ENCODE measurements around the gene KLF17.
"Not testable (repeated sequence)": the region's sequence is repeated elsewhere in the genome, so short reads cannot be mapped to it uniquely, and the experiment has no call there.

Gene KLF17

GRCh38 chr1:44113095-44113609 is 5.5 kb upstream of the KLF17 start:
- Histone ChIP-seq H3K27me3 (ENCODE audit: control insufficient read depth, insufficient read depth, low read length) (no peaks in the 10 kb centered on the region), H3K9ac (ENCODE audit: low read length) (no peak overlapping the region), H3K27ac (ENCODE audit: low read depth, low read length) (no peak overlapping the region), H3K4me1 (ENCODE audit: control insufficient read depth, insufficient read depth, low read length) (no peaks in the 10 kb centered on the region), H3K36me3 (ENCODE audit: control insufficient read depth, insufficient read depth, low read length) (no peaks in the 10 kb centered on the region), H3K4me3 (ENCODE audit: low read length) (no peak overlapping the region)

DNA sequence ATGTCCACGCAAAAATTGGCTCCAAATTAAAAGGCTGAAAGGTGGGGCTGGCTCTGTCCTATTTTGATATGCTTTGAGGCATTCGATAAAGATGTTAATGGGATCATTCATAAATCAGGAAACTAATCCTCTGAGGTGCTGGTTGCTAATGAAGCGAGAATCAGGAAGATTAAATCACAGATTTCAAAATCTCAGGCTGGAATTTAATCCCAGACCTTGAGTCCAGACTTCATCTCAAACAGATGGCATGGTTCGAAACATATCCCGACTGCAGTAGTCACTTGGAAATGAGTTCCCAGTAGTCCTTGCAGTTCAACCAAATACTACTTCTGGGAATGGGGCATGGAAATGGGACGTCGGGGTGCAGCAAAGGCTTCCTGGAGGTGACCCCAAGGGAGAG is 4.5 kb upstream of the KLF17 start:
- no peak overlapping the region for H3K4me3 ChIP-seq (ENCODE audit: low read length)
- H3K27me3 ChIP-seq (ENCODE audit: control insufficient read depth, insufficient read depth, low read length) = no peaks in the 10 kb centered on the region
- no peaks in the 10 kb centered on the region for H3K4me1 ChIP-seq (ENCODE audit: control insufficient read depth, insufficient read depth, low read length)
- H3K9ac ChIP-seq (ENCODE audit: low read length) = no peak overlapping the region
- H3K27ac ChIP-seq (ENCODE audit: low read depth, low read length) = no peak overlapping the region
- H3K36me3 ChIP-seq (ENCODE audit: control insufficient read depth, insufficient read depth, low read length) = no peaks in the 10 kb centered on the region

- H3K27ac ChIP-seq (ENCODE audit: low read depth, low read length); H3K27me3 ChIP-seq (ENCODE audit: control insufficient read depth, insufficient read depth, low read length); H3K4me3 ChIP-seq (ENCODE audit: low read length); H3K9ac ChIP-seq (ENCODE audit: low read length); H3K4me1 ChIP-seq (ENCODE audit: control insufficient read depth, insufficient read depth, low read length); H3K36me3 ChIP-seq (ENCODE audit: control insufficient read depth, insufficient read depth, low read length): not testable (repeated sequence)
Observed at GRCh38 chr1:44117272-44117671, 1.3 kb upstream of the KLF17 start.

- H3K36me3 ChIP-seq (ENCODE audit: control insufficient read depth, insufficient read depth, low read length) = no peaks in the 10 kb centered on the region
- no peak overlapping the region for H3K27ac ChIP-seq (ENCODE audit: low read depth, low read length)
- H3K9ac ChIP-seq (ENCODE audit: low read length) = no peak overlapping the region
- H3K27me3 ChIP-seq (ENCODE audit: control insufficient read depth, insufficient read depth, low read length) = no peaks in the 10 kb centered on the region
- H3K4me3 ChIP-seq (ENCODE audit: low read length) = no peak overlapping the region
- H3K4me1 ChIP-seq (ENCODE audit: control insufficient read depth, insufficient read depth, low read length) = no peaks in the 10 kb centered on the region
Observed at GRCh38 chr1:44119525-44119924, 904 bp downstream of the KLF17 start.

DNA sequence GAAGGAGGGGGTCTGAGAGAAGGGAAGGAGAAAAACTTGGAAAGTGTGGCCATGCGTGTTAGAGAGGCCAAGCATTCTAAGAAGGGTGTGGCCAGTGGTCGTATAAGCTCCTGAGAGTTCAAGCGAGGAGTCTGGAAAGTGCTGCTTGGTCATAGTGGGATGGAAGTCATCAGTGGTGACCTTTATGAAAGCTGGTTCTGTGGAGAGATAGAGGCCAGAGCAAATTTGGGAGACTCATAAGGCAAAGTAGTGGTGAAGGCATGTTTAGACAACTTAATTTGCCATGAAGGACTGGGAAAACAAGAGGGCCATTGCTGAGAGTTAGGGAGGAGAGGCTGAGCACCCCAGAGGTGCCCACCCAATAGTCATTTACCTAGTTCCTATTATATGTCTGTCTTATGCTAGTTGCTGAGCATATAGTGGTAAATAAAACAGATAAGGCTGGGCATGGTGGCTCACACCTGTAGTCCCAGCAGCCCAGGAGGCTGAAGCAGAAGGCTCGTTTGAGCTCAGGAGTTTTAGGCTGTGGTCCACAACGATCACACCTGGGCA is 1.9 kb downstream of the KLF17 start:
- Histone ChIP-seq H3K4me3 (ENCODE audit: low read length) (no peak overlapping the region), H3K27me3 (ENCODE audit: control insufficient read depth, insufficient read depth, low read length) (no peaks in the 10 kb centered on the region), H3K4me1 (ENCODE audit: control insufficient read depth, insufficient read depth, low read length) (no peaks in the 10 kb centered on the region), H3K36me3 (ENCODE audit: control insufficient read depth, insufficient read depth, low read length) (no peaks in the 10 kb centered on the region), H3K9ac (ENCODE audit: low read length) (no peak overlapping the region), H3K27ac (ENCODE audit: low read depth, low read length) (no peak overlapping the region)

GRCh38 chr1:44129616-44130500 is 11.2 kb downstream of the KLF17 start:
- H3K4me1 ChIP-seq (ENCODE audit: control insufficient read depth, insufficient read depth, low read length) = no peaks in the 10 kb centered on the region
- no peaks in the 10 kb centered on the region for H3K36me3 ChIP-seq (ENCODE audit: control insufficient read depth, insufficient read depth, low read length)
- no peak overlapping the region for H3K9ac ChIP-seq (ENCODE audit: low read length)
- H3K27me3 ChIP-seq (ENCODE audit: control insufficient read depth, insufficient read depth, low read length) = no peaks in the 10 kb centered on the region
- no peak overlapping the region for H3K4me3 ChIP-seq (ENCODE audit: low read length)
- no peak overlapping the region for H3K27ac ChIP-seq (ENCODE audit: low read depth, low read length)

GRCh38 chr1:44131411-44131810 is 12.8 kb downstream of the KLF17 start:
- no peak overlapping the region for H3K27ac ChIP-seq (ENCODE audit: low read depth, low read length)
- no peaks in the 10 kb centered on the region for H3K27me3 ChIP-seq (ENCODE audit: control insufficient read depth, insufficient read depth, low read length)
- H3K4me1 ChIP-seq (ENCODE audit: control insufficient read depth, insufficient read depth, low read length) = no peaks in the 10 kb centered on the region
- H3K36me3 ChIP-seq (ENCODE audit: control insufficient read depth, insufficient read depth, low read length) = no peaks in the 10 kb centered on the region
- H3K4me3 ChIP-seq (ENCODE audit: low read length) = no peak overlapping the region
- H3K9ac ChIP-seq (ENCODE audit: low read length) = no peak overlapping the region

- H3K9ac ChIP-seq (ENCODE audit: low read length) = no peak overlapping the region
- H3K36me3 ChIP-seq (ENCODE audit: control insufficient read depth, insufficient read depth, low read length) = no peaks in the 10 kb centered on the region
- no peak overlapping the region for H3K27ac ChIP-seq (ENCODE audit: low read depth, low read length)
- no peak overlapping the region for H3K4me3 ChIP-seq (ENCODE audit: low read length)
- no peaks in the 10 kb centered on the region for H3K27me3 ChIP-seq (ENCODE audit: control insufficient read depth, insufficient read depth, low read length)
- H3K4me1 ChIP-seq (ENCODE audit: control insufficient read depth, insufficient read depth, low read length) = no peaks in the 10 kb centered on the region
Observed at GRCh38 chr1:44134071-44134920, 15.7 kb downstream of the KLF17 start.

DNA sequence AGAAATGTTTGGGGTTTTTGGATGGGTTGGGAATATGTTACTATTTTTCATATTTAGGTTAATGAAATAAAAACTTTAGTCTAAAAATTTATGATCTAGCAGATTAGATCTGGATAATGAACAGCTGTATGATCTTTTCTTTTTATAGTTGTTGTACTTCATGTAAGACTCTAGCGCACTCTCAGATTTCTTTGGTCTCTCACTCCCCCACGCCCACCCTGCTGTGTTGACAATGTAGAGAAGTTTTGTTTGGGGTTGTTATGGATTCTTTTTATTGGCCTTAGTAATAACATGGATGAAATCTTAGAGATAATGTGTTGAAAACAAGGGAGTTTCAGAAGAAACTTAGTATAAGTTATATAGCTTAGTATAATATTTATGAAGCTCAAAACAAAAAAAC is 17.3 kb downstream of the KLF17 start:
- H3K27me3 ChIP-seq (ENCODE audit: control insufficient read depth, insufficient read depth, low read length) = no peaks in the 10 kb centered on the region
- H3K4me1 ChIP-seq (ENCODE audit: control insufficient read depth, insufficient read depth, low read length) = no peaks in the 10 kb centered on the region
- no peak overlapping the region for H3K9ac ChIP-seq (ENCODE audit: low read length)
- no peak overlapping the region for H3K27ac ChIP-seq (ENCODE audit: low read depth, low read length)
- no peaks in the 10 kb centered on the region for H3K36me3 ChIP-seq (ENCODE audit: control insufficient read depth, insufficient read depth, low read length)
- H3K4me3 ChIP-seq (ENCODE audit: low read length) = no peak overlapping the region

DNA sequence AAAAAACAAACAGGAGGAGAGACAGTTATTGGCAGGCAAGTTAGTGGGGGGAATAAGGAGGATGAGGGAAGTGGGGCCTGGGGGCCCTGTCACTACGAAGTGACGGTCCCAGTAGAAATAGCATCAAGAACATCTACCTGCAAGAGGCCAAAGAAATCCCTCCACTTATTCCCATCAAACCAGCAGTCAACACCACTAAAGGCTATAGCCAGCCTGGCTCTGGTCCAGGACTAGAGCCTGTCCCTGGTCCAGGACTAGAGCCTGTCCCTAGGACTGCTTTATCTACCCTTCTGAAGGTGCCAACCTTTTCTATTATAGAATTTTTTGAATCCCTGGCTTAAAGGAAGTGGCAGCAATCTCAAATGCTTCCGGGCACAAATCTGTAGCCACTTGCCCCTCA is 19.6 kb downstream of the KLF17 start:
- no peak overlapping the region for H3K4me3 ChIP-seq (ENCODE audit: low read length)
- no peak overlapping the region for H3K9ac ChIP-seq (ENCODE audit: low read length)
- no peaks in the 10 kb centered on the region for H3K36me3 ChIP-seq (ENCODE audit: control insufficient read depth, insufficient read depth, low read length)
- no peaks in the 10 kb centered on the region for H3K27me3 ChIP-seq (ENCODE audit: control insufficient read depth, insufficient read depth, low read length)
- H3K4me1 ChIP-seq (ENCODE audit: control insufficient read depth, insufficient read depth, low read length) = no peaks in the 10 kb centered on the region
- no peak overlapping the region for H3K27ac ChIP-seq (ENCODE audit: low read depth, low read length)

DNA sequence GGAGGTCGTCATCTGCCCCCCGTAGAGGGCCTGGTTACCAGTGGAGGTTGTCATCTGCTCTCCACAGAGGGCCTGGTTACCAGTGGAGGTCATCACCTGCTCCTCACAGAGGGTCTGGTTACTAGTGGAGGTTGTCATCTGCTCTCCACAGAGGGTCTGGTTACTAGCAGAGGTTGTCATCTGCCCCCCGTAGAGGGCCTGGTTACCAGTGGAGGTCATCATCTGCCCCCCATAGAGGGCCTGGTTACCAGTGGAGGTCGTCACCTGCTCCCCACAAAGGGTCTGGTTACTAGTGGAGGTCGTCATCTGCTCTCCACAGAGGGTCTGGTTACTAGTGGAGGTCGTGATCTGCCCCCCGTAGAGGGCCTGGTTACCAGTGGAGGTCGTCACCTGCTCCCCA is 20.9 kb downstream of the KLF17 start:
- not testable (repeated sequence) for H3K4me1 ChIP-seq (ENCODE audit: control insufficient read depth, insufficient read depth, low read length); H3K27ac ChIP-seq (ENCODE audit: low read depth, low read length); H3K27me3 ChIP-seq (ENCODE audit: control insufficient read depth, insufficient read depth, low read length); H3K9ac ChIP-seq (ENCODE audit: low read length); H3K36me3 ChIP-seq (ENCODE audit: control insufficient read depth, insufficient read depth, low read length); H3K4me3 ChIP-seq (ENCODE audit: low read length)

GRCh38 chr1:44141531-44141930 is 22.9 kb downstream of the KLF17 start, which contains the start of gene KLF18:
Gene KLF18 (minus strand): TSS chr1:44141631. CDS start chr1:44141631, 0 bp downstream.
- no peak within 1 kb of the TSS for H3K4me3 ChIP-seq (ENCODE audit: low read length)
- H3K4me1 ChIP-seq (ENCODE audit: control insufficient read depth, insufficient read depth, low read length) = no peaks in the 10 kb centered on the region
- no peaks in the 10 kb centered on the region for H3K27me3 ChIP-seq (ENCODE audit: control insufficient read depth, insufficient read depth, low read length)
- no peak within 1 kb of the TSS for H3K9ac ChIP-seq (ENCODE audit: low read length)
- H3K36me3 ChIP-seq (ENCODE audit: control insufficient read depth, insufficient read depth, low read length) = no peaks in the 10 kb centered on the region
- H3K27ac ChIP-seq (ENCODE audit: low read depth, low read length) = no peak within 1 kb of the TSS

Measured in rectal smooth muscle tissue (tissue), 1 donor.